ENCODE results near the gene ANKRD55.

DNA sequence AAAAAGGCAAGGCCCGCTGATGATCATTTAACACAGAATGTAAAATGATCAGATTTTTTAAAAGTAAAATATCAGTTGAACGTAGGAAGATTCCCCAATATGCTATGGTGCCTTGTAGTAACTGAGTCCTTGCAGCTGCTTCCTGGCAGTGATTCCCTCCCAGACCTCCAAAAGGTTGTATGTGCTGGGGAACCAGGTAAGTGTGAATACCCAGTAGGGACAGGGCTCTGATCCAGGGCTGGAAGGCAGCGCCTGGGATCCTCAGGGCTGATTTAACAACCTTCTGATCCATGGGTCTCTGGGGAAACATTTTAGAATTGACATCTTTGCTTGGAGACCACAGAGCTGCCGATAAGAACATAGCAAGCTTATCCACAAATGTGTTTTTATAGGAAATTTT, 161.7 kb downstream of the ANKRD55 start:
- TF ChIP-seq CTCF (conservative IDR thresholded peaks at IDR 0.05 in 1 of 2, IDR thresholded peaks at IDR 0.05 in 1 of 2; ENCODE audit: low read depth in 1 of 2, low read length in 2 of 2) (no peak), EZH2 (IDR thresholded peaks at IDR 0.05; ENCODE audit: low read length, missing control alignments) (no peak)

Measured in fibroblast of lung (primary cell).